NB4 (cell line): Measurements from ENCODE around the gene PTPN6.

ENCODE experiments used
- CTCF ChIP-seq: IDR thresholded peaks from one replicate; pipeline ENCODE4 v1.5.1; 2012; ENCODE audit warnings: low read depth, low read length
- MAX ChIP-seq: IDR thresholded peaks from 2 replicates; pipeline ENCODE4 v1.6.1; 2011; ENCODE audit warnings: low read depth, low read length
- MYC ChIP-seq: IDR thresholded peaks from 2 replicates; pipeline ENCODE4 v1.6.1; 2011; ENCODE audit warnings: low read depth, low read length
- POLR2A ChIP-seq: IDR thresholded peaks from 2 replicates; pipeline ENCODE4 v1.6.1; 2011; ENCODE audit warnings: mild to moderate bottlenecking; ENCODE audit not compliant: insufficient read length; ENCODE audit errors: extremely low read depth

DNA sequence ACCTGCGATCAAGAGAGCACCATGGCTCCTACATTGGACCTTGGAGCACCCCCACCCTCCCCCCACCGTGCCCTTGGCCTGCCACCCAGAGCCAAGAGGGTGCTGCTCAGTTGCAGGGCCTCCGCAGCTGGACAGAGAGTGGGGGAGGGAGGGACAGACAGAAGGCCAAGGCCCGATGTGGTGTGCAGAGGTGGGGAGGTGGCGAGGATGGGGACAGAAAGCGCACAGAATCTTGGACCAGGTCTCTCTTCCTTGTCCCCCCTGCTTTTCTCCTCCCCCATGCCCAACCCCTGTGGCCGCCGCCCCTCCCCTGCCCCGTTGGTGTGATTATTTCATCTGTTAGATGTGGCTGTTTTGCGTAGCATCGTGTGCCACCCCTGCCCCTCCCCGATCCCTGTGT, 9.4 kb upstream of the PTPN6 start:
- no peak for TF ChIP-seq CTCF
- TF ChIP-seq MAX, result no peak
- TF ChIP-seq POLR2A, result no peak
- no peak for TF ChIP-seq MYC
